Measurements from ENCODE around the gene RBMS3.

Gene RBMS3

DNA sequence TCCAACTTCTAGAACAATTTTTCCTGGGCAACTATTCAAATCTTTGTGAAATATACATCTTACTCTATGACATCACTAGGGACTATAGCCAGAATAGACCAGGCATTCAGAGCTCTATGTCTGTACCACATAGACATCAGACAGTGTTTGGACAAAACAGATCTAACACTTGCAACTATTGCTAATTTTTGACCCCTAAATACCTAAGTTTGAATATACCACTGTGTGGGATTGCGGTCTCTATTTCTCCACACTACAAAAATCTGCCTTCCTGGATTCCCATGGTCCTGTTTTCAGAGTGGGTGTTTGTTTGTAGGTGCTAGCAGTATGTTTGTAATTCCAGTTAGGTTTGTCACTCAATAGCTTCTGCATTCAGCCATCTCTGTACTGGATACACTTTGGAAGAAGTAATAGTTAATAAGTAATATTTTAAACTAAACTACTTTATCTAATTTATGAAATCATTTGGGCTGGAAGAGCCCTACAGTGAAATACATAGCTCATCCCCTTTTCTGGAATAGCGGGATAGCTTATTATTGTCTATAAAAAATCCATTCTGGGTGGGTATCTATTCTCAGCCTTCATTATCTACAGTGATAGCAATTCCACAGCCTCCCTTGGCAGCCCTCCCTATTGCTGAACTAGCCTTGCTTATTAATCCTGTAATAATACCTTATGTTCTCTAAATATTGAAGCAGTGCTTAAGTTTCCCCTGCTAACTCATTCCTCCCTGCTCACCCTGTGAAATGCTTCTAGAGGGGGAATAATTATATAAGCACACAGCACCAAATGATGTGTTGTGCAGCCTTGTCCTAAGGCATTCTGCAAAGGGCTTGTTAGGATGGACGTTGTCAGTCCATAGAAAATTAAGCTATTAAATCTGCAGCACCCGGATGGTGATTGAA lies 49.4 kb downstream of the RBMS3 start:
- no peak for DNase-seq (ENCODE audit: extremely low read depth, low read depth)
- no peak overlapping the region for H3K4me3 ChIP-seq (replicated peaks; ENCODE audit: low read depth, low read length)
- TF ChIP-seq CTCF (IDR thresholded peaks at IDR 0.05; ENCODE audit: low read depth, low read length, missing control alignments), result no peak

- DNase-seq (ENCODE audit: extremely low read depth, low read depth), result no peak
- H3K4me3 ChIP-seq (replicated peaks; ENCODE audit: low read depth, low read length), result no peak overlapping the region
- TF ChIP-seq CTCF (IDR thresholded peaks at IDR 0.05; ENCODE audit: low read depth, low read length, missing control alignments), result no peak
Measured at GRCh38 chr3:29331035-29331434, 50.2 kb downstream of the RBMS3 start.

DNA sequence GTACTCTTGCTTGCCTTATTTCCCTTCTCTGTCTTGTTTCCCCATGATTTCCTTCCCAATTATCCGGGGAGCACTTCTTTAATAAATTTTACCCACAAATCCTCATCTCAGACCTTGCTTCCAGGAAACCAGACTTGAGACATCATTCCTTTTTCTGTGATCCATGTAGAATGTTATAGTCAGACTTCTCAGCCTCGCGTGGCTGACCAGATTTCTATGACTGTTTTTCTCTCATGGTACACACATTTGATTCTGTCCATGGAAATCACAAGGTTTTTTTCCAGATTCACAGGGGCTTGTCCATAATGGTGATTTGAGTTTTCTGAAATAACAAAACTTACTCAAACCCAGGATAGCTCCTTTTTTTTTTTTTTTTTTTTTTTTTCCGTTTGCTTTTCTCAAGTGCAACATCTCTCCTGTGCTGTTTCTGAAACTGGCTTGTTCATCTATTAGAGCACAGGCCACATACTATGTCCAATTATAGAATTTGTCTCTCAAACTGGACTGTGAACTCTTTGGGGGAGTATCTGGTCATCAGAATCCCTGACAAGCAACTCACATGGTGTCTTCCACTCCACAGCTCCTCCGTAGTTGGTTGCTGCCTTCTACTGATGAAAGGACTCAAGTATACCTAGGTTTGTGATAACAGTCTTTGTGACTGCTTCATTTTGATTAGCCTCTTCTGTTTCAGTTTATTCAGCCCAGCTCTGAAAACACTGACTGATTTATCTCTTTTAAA lies 50.8 kb downstream of the RBMS3 start:
- no peak for TF ChIP-seq CTCF (IDR thresholded peaks at IDR 0.05; ENCODE audit: low read depth, low read length, missing control alignments)
- no peak for DNase-seq (ENCODE audit: extremely low read depth, low read depth)
- no peak overlapping the region for H3K4me3 ChIP-seq (replicated peaks; ENCODE audit: low read depth, low read length)

DNA sequence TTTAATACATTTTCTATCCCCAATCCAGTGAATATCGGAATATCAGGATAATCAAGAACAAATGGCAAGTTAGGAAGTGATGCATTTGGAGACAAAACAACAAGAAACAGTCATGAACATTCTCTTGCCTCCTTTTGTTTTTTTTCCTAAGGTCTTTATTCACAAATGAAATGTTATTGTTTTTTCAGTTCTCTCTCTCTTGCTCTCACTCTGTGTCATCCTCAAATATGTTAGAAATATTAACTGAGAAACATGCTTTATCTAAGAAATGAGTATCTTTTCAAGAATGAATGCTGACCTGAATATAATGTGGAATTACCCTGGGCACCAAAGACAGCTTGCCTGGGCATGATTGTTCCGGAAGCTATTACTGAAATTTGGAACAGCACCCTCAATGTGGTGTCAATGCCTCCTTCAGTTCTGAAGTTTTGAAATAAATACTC lies 51.3 kb downstream of the RBMS3 start:
- no peak overlapping the region for H3K4me3 ChIP-seq (replicated peaks; ENCODE audit: low read depth, low read length)
- no peak for TF ChIP-seq CTCF (IDR thresholded peaks at IDR 0.05; ENCODE audit: low read depth, low read length, missing control alignments)
- no peak for DNase-seq (ENCODE audit: extremely low read depth, low read depth)

- no peak overlapping the region for H3K4me3 ChIP-seq (replicated peaks; ENCODE audit: low read depth, low read length)
- no peak for DNase-seq (ENCODE audit: extremely low read depth, low read depth)
- TF ChIP-seq CTCF (IDR thresholded peaks at IDR 0.05; ENCODE audit: low read depth, low read length, missing control alignments), result no peak
Measured at GRCh38 chr3:29333576-29333975, 52.7 kb downstream of the RBMS3 start.

DNA sequence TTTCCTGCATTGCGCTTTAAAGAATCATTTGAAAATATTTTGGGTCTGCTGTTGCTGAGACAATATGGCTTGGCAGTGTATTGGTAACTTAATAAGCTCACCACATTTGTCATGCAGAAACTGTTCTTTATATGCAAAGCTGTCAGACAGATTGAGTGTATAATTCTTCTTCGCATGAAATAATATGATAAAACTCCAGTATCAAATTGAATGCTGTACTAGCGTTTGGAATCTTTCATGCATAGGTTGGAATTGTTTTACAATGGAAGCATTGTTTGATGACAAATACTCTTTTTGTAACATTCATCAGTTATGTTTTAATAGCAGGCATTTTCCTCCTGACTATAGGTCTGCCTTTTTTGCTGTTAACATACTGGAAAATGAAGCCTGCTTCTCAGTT lies 53.8 kb downstream of the RBMS3 start:
- no peak for DNase-seq (ENCODE audit: extremely low read depth, low read depth)
- no peak for TF ChIP-seq CTCF (IDR thresholded peaks at IDR 0.05; ENCODE audit: low read depth, low read length, missing control alignments)
- H3K4me3 ChIP-seq (replicated peaks; ENCODE audit: low read depth, low read length), result no peak overlapping the region

Data from HFF-Myc (cell line).